Mesendoderm (in vitro differentiated cells): ENCODE data around the gene TUBB3.

Experiments
- DNase-seq: peaks from one replicate; pipeline ENCODE4 v3.0.0; 2013
- H2AK5ac ChIP-seq: 2 replicates; pipeline ENCODE4 v1.6.1; 2013; ENCODE audit warnings: low read length, inconsistent platforms
- H2BK120ac ChIP-seq: 2 replicates; pipeline ENCODE4 v1.6.1; 2013; ENCODE audit warnings: low read depth, mild to moderate bottlenecking, low read length, moderate library complexity, mixed read lengths
- H2BK15ac ChIP-seq: replicated peaks from 2 replicates; pipeline ENCODE4 v1.6.1; 2013; ENCODE audit warnings: low read depth, mild to moderate bottlenecking, moderate library complexity
- H2BK5ac ChIP-seq: 2 replicates; pipeline ENCODE4 v1.6.1; 2013; ENCODE audit warnings: low read length, inconsistent platforms
- H3K18ac ChIP-seq: 2 replicates; pipeline ENCODE4 v1.6.1; 2013; ENCODE audit warnings: mild to moderate bottlenecking, low read length, mixed read lengths
- H3K23ac ChIP-seq: one replicate; pipeline ENCODE4 v1.6.1; 2013; ENCODE audit warnings: low read length
- H3K27ac ChIP-seq: 2 replicates; pipeline ENCODE4 v1.5.1; 2013; ENCODE audit warnings: low read depth, mild to moderate bottlenecking, inconsistent platforms, low read length, moderate library complexity
- H3K27me3 ChIP-seq: 2 replicates; pipeline ENCODE4 v1.6.1; 2013; ENCODE audit warnings: low read length, control low read depth, mild to moderate bottlenecking, inconsistent platforms; ENCODE audit not compliant: insufficient read depth, poor library complexity
- H3K36me3 ChIP-seq: 2 replicates; pipeline ENCODE4 v1.6.1; 2013; ENCODE audit warnings: low read length, inconsistent platforms; ENCODE audit not compliant: control insufficient read depth, insufficient read depth
- H3K4ac ChIP-seq: one replicate; pipeline ENCODE4 v1.6.1; 2013; ENCODE audit warnings: low read depth, mild to moderate bottlenecking, low read length, moderate library complexity
- H3K4me1 ChIP-seq: 2 replicates; pipeline ENCODE4 v1.6.1; 2013; ENCODE audit warnings: low read depth, low read length, inconsistent platforms; ENCODE audit not compliant: control insufficient read depth
- H3K4me2 ChIP-seq: 2 replicates; pipeline ENCODE4 v1.6.1; 2013; ENCODE audit warnings: low read length
- H3K4me3 ChIP-seq: 2 replicates; pipeline ENCODE4 v1.5.1; 2013; ENCODE audit warnings: mild to moderate bottlenecking, low read length
- H3K56ac ChIP-seq: one replicate; pipeline ENCODE4 v1.6.1; 2013; ENCODE audit warnings: low read length
- H3K79me1 ChIP-seq: 2 replicates; pipeline ENCODE4 v1.6.1; 2013; ENCODE audit warnings: low read length, inconsistent platforms
- H3K79me2 ChIP-seq: 2 replicates; pipeline ENCODE4 v1.6.1; 2013; ENCODE audit warnings: mild to moderate bottlenecking, low read length; ENCODE audit not compliant: control insufficient read depth, insufficient read depth
- H3K9ac ChIP-seq: 2 replicates; pipeline ENCODE4 v1.6.1; 2013; ENCODE audit warnings: low read length, inconsistent platforms
- H4K5ac ChIP-seq: one replicate; pipeline ENCODE4 v1.6.1; 2013; ENCODE audit warnings: low read length
- H4K8ac ChIP-seq: one replicate; pipeline ENCODE4 v1.6.1; 2013; ENCODE audit warnings: low read depth, mild to moderate bottlenecking, control low read depth, low read length, moderate library complexity
- WGBS: extraction: QIAGEN DNeasy Blood & Tissue Kit; methylation state at CpG from one replicate; pipeline ENCODE4 v1.1.7; 2013; ENCODE audit warnings: low lambda C conversion rate, missing lambda C conversion rate; ENCODE audit not compliant: insufficient coverage; ENCODE audit errors: extremely low coverage; 5-methylcytosine and 5-hydroxymethylcytosine counted together

The TUBB3 gene

GRCh38 chr16:89953671-89954406 is 30.7 kb downstream of the TUBB3 start:
- H2BK120ac ChIP-seq = no peak overlapping the region
- DNase-seq = no peak
- H3K36me3 ChIP-seq = peaks cover 1% of the 10 kb centered on the region

DNA sequence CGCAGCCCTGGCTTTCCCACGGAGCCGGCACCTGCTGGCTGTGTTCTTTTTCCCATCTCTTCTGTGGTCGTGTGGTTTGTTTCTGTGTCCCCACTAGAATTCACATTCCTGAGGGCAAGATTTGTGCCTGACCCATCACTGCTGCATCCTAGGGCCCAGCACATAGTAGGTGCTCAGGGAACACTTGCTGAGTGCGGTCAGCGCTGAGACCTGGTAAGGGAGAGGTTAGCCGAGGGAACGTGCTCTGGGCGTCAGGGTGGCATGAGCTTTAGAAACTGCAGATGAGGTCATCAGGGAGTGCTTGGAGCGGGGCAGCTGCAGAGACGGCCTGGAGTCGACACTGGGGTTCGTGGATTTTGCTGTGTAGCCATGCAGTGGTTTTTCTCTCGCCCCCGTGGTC is 31.3 kb downstream of the TUBB3 start:
- no peaks in the 10 kb centered on the region for H3K79me1 ChIP-seq
- H3K23ac ChIP-seq = no peak overlapping the region
- H3K36me3 ChIP-seq = peaks cover 1% of the 10 kb centered on the region
- no peak overlapping the region for H3K27ac ChIP-seq
- H4K5ac ChIP-seq = no peak overlapping the region
- no peak overlapping the region for H2AK5ac ChIP-seq
- DNase-seq = no peak
- no peak overlapping the region for H3K4me3 ChIP-seq
- H3K4me2 ChIP-seq = no peak overlapping the region
- no peak overlapping the region for H4K8ac ChIP-seq
- H3K4me1 ChIP-seq = no peaks in the 10 kb centered on the region
- no peaks in the 10 kb centered on the region for H3K27me3 ChIP-seq
- no peak overlapping the region for H2BK120ac ChIP-seq
- WGBS = no CpG with 5 or more reads among the region's 15 CpGs
- H3K56ac ChIP-seq = no peak overlapping the region
- H3K79me2 ChIP-seq = no peaks in the 10 kb centered on the region
- H3K18ac ChIP-seq = no peak overlapping the region
- H2BK5ac ChIP-seq = no peak overlapping the region
- H3K4ac ChIP-seq = no peak overlapping the region
- no peak overlapping the region for H3K9ac ChIP-seq
- H2BK15ac ChIP-seq = no peak overlapping the region

More at GRCh38 chr16:89953671-89954406, 30.7 kb downstream of the TUBB3 start:
- no CpG with 5 or more reads among the region's 11 CpGs for WGBS
- Histone ChIP-seq H3K79me2 (no peaks in the 10 kb centered on the region), H3K27me3 (no peaks in the 10 kb centered on the region), H3K4me2 (no peak overlapping the region), H3K56ac (no peak overlapping the region), H2BK15ac (no peak overlapping the region), H4K5ac (no peak overlapping the region), H3K79me1 (no peaks in the 10 kb centered on the region), H3K27ac (no peak overlapping the region), H3K4ac (no peak overlapping the region), H3K18ac (no peak overlapping the region), H3K23ac (no peak overlapping the region), H2AK5ac (no peak overlapping the region), H3K4me1 (no peaks in the 10 kb centered on the region), H4K8ac (no peak overlapping the region), H3K4me3 (no peak overlapping the region), H2BK5ac (no peak overlapping the region), H3K9ac (no peak overlapping the region)

DNA sequence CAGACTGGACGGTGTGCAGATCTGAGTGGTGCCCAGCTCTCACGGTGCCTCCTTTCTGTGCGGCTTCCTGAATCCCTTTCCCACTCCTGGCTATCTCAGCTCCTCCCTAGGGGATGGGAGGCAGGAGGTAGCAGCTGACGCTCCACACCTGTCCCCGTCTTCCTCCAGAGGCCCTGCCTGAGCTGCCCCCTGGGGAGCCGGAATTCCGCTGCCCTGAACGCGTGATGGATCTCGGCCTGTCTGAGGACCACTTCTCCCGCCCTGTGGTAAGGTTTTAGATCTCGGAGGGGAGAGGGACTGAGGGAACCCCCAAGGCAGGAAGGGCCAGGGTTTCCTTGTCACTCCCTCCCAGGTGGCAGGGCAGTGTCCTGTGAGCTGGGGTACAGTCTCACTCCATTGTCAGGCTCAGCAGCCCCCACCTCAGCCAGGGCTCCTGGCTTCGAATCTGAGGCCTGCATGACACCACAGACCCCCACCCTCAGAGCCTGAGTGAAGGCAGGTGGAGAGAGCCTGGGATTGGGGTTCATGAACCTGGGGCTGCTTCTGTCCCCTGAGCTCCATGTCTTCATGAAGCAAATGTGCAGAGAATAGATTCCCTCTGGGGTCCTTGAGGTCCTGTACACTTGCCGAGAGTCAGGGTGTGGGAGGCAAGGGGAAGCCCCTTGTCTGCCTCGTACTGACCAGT is 32.0 kb downstream of the TUBB3 start:
- H3K27ac ChIP-seq = no peak overlapping the region
- H3K18ac ChIP-seq = no peak overlapping the region
- H3K36me3 ChIP-seq = peaks cover 1% of the 10 kb centered on the region
- H3K23ac ChIP-seq = no peak overlapping the region
- H2BK5ac ChIP-seq = no peak overlapping the region
- H3K4me2 ChIP-seq = no peak overlapping the region
- no peaks in the 10 kb centered on the region for H3K79me1 ChIP-seq
- no peak for DNase-seq
- H2AK5ac ChIP-seq = no peak overlapping the region
- no peak overlapping the region for H3K9ac ChIP-seq
- no peak overlapping the region for H4K5ac ChIP-seq
- no peak overlapping the region for H2BK120ac ChIP-seq
- H3K56ac ChIP-seq = no peak overlapping the region
- WGBS = no CpG with 5 or more reads among the region's 15 CpGs
- H3K4ac ChIP-seq = no peak overlapping the region
- H2BK15ac ChIP-seq = no peak overlapping the region
- no peaks in the 10 kb centered on the region for H3K4me1 ChIP-seq
- no peaks in the 10 kb centered on the region for H3K79me2 ChIP-seq
- no peak overlapping the region for H4K8ac ChIP-seq
- no peaks in the 10 kb centered on the region for H3K27me3 ChIP-seq
- H3K4me3 ChIP-seq = no peak overlapping the region

GRCh38 chr16:89956505-89957215 is 33.5 kb downstream of the TUBB3 start:
- H3K23ac ChIP-seq = no peak overlapping the region
- no peak overlapping the region for H3K18ac ChIP-seq
- no peaks in the 10 kb centered on the region for H3K79me2 ChIP-seq
- H2BK120ac ChIP-seq = no peak overlapping the region
- no peak overlapping the region for H2AK5ac ChIP-seq
- H4K8ac ChIP-seq = no peak overlapping the region
- no peak overlapping the region for H3K9ac ChIP-seq
- no peak overlapping the region for H3K4ac ChIP-seq
- peaks cover 1% of the 10 kb centered on the region for H3K36me3 ChIP-seq
- no peak for DNase-seq
- no peaks in the 10 kb centered on the region for H3K79me1 ChIP-seq
- no peak overlapping the region for H3K56ac ChIP-seq
- H3K27ac ChIP-seq = no peak overlapping the region
- no peak overlapping the region for H2BK15ac ChIP-seq
- H4K5ac ChIP-seq = no peak overlapping the region
- H3K4me3 ChIP-seq = no peak overlapping the region
- H3K27me3 ChIP-seq = no peaks in the 10 kb centered on the region
- WGBS = no CpG with 5 or more reads among the region's 15 CpGs
- no peak overlapping the region for H2BK5ac ChIP-seq
- no peaks in the 10 kb centered on the region for H3K4me1 ChIP-seq
- H3K4me2 ChIP-seq = no peak overlapping the region

- no peak overlapping the region for H3K4me3 ChIP-seq
These were observed 34.2 kb downstream of the TUBB3 start for GRCh38 chr16:89957216-89957785.

More at GRCh38 chr16:89957216-89957785, 34.2 kb downstream of the TUBB3 start:
- H3K23ac ChIP-seq = no peak overlapping the region
- peaks cover 1% of the 10 kb centered on the region for H3K36me3 ChIP-seq
- H3K79me1 ChIP-seq = no peaks in the 10 kb centered on the region
- no peak overlapping the region for H2BK5ac ChIP-seq
- no peak overlapping the region for H3K4me2 ChIP-seq
- no peaks in the 10 kb centered on the region for H3K79me2 ChIP-seq
- no peak overlapping the region for H2BK15ac ChIP-seq
- no peak overlapping the region for H2AK5ac ChIP-seq
- H2BK120ac ChIP-seq = no peak overlapping the region
- no peak for DNase-seq
- H3K9ac ChIP-seq = no peak overlapping the region
- H3K4me1 ChIP-seq = no peaks in the 10 kb centered on the region
- H3K56ac ChIP-seq = no peak overlapping the region
- H3K27me3 ChIP-seq = no peaks in the 10 kb centered on the region
- no peak overlapping the region for H3K27ac ChIP-seq
- H3K4ac ChIP-seq = no peak overlapping the region
- no peak overlapping the region for H4K8ac ChIP-seq
- no peak overlapping the region for H3K18ac ChIP-seq
- WGBS = no CpG with 5 or more reads among the region's 23 CpGs
- no peak overlapping the region for H4K5ac ChIP-seq
